ENCODE measurements around the gene MIAT.

DNA sequence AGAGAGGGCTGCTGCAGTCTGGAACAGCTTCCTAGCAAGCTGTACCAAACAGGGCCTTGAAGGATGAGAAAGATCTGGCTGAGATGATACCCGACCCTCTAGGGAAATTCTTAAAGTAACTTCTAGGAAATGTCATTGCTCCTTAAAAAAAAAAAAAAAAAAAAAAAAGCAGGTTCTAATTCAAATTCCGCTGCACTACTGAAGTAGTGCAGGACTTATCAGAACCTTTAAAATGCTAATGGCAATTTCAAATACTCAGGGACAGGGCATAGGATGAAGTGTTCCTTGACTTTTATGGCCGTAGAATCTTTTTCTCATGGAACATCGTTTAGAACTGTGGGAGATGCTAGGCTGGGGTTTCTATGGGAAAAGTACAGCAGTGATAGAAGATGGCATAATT is 13.1 kb downstream of the MIAT start:
- TF ChIP-seq, protein P1, sequence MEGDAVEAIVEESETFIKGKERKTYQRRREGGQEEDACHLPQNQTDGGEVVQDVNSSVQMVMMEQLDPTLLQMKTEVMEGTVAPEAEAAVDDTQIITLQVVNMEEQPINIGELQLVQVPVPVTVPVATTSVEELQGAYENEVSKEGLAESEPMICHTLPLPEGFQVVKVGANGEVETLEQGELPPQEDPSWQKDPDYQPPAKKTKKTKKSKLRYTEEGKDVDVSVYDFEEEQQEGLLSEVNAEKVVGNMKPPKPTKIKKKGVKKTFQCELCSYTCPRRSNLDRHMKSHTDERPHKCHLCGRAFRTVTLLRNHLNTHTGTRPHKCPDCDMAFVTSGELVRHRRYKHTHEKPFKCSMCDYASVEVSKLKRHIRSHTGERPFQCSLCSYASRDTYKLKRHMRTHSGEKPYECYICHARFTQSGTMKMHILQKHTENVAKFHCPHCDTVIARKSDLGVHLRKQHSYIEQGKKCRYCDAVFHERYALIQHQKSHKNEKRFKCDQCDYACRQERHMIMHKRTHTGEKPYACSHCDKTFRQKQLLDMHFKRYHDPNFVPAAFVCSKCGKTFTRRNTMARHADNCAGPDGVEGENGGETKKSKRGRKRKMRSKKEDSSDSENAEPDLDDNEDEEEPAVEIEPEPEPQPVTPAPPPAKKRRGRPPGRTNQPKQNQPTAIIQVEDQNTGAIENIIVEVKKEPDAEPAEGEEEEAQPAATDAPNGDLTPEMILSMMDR (IDR thresholded peaks at IDR 0.05): no peak
- TF ChIP-seq EP300 (IDR thresholded peaks at IDR 0.05): no peak
- TF ChIP-seq POLR2A (IDR thresholded peaks at IDR 0.05): no peak

Measured in tibial nerve (tissue), 4 donors.